LNCAP (cell line): ENCODE measurements around the gene HPRT1.

Source experiments
- CTCF ChIP-seq: fragments of 450-650 bp; IDR thresholded peaks from 2 replicates; pipeline ENCODE4 v1.5.1; 2017; ENCODE audit warnings: mild to moderate bottlenecking

HPRT1 gene

GRCh38 chrX:134530845-134531244 is 70.9 kb downstream of the HPRT1 start:
- no peak for TF ChIP-seq CTCF

- no peak for TF ChIP-seq CTCF
Observed at GRCh38 chrX:134533352-134533751, 73.4 kb downstream of the HPRT1 start.

- TF ChIP-seq CTCF = no peak
Observed at GRCh38 chrX:134533952-134534351, 74.0 kb downstream of the HPRT1 start.

GRCh38 chrX:134537179-134537955 is 77.4 kb downstream of the HPRT1 start:
- TF ChIP-seq CTCF = no peak

- no peak for TF ChIP-seq CTCF
Observed at GRCh38 chrX:134538316-134538715, 78.4 kb downstream of the HPRT1 start.

GRCh38 chrX:134541906-134542305 is 81.9 kb downstream of the HPRT1 start:
- TF ChIP-seq CTCF = no peak

GRCh38 chrX:134542485-134542884 is 82.5 kb downstream of the HPRT1 start:
- no peak for TF ChIP-seq CTCF

- TF ChIP-seq CTCF = no peak
Observed at GRCh38 chrX:134543288-134543687, 83.3 kb downstream of the HPRT1 start.
